ENCODE measurements around the gene CD63.

- TF ChIP-seq CTCF (conservative IDR thresholded peaks at IDR 0.05; ENCODE audit: low read length) (no peak), EZH2phosphoT487 (IDR thresholded peaks at IDR 0.05; ENCODE audit: borderline replicate concordance) (no peak)
Observed at GRCh38 chr12:55742719-55743405, 14.1 kb upstream of the CD63 start, which contains the start of gene GDF11.
